GM10248 (cell line): ENCODE results near the gene CACNA2D2.

Experiments
- CTCF ChIA-PET: fragments of 300-600 bp; sonication (Branson Sonifier 250); formaldehyde crosslinking; extraction: SDS; loops from one replicate; lab custom pipeline; 2021; ENCODE audit warnings: antibody characterized with exemption; lab: Yijun Ruan, JAX
- POLR2A ChIA-PET: fragments of 350-650 bp; sonication (Branson Sonifier 250); formaldehyde crosslinking; extraction: SDS; loops from one replicate; lab custom pipeline; 2020; ENCODE audit warnings: antibody characterized with exemption; lab: Yijun Ruan, JAX
- DNase-seq: peaks from one replicate; pipeline ENCODE4 v3.0.0; 2012; ENCODE audit errors: extremely low spot score
- CTCF ChIP-seq: IDR thresholded peaks from 2 replicates; pipeline ENCODE4 v1.5.1; 2012; ENCODE audit warnings: mild to moderate bottlenecking, low read depth; ENCODE audit errors: extremely low read depth, missing control alignments, control extremely low read depth

The CACNA2D2 gene

GRCh38 chr3:50428007-50428633 is 75.3 kb downstream of the CACNA2D2 start:
- POLR2A ChIA-PET: no interaction called here
- CTCF ChIA-PET: no interaction called here
- DNase-seq: no peak
- no peak for TF ChIP-seq CTCF

GRCh38 chr3:50427217-50427616 is 76.2 kb downstream of the CACNA2D2 start:
- ChIA-PET CTCF (interaction anchor here (0.8 to 1.2 kb wide), 2 partner anchors 115 to 122 kb away, joined by 3 to 5 read pairs; no protein-coding TSS in a partner anchor), POLR2A (no interaction called here)
- TF ChIP-seq CTCF: no peak
- no peak for DNase-seq

- no peak for TF ChIP-seq CTCF
- DNase-seq: no peak
- ChIA-PET CTCF (interaction anchor here (1.2 kb wide), 1 partner anchor 116 kb away, joined by 5 read pairs; no protein-coding TSS in a partner anchor), POLR2A (no interaction called here)
These were observed 77.5 kb downstream of the CACNA2D2 start for GRCh38 chr3:50425911-50426310.

- CTCF ChIA-PET: interaction anchor here (1.2 kb wide), 1 partner anchor 13 kb away, joined by 3 read pairs; no protein-coding TSS in a partner anchor
- POLR2A ChIA-PET: interaction anchor here (0.9 kb wide), 1 partner anchor 53 kb away, joined by 3 read pairs; no protein-coding TSS in a partner anchor
- TF ChIP-seq CTCF: no peak
- DNase-seq: no peak
These were observed 79.9 kb downstream of the CACNA2D2 start for GRCh38 chr3:50423543-50423942.

GRCh38 chr3:50422153-50422552 is 81.3 kb downstream of the CACNA2D2 start:
- DNase-seq: no peak
- no peak for TF ChIP-seq CTCF
- POLR2A ChIA-PET: no interaction called here
- CTCF ChIA-PET: no interaction called here

GRCh38 chr3:50419595-50420370 is 83.7 kb downstream of the CACNA2D2 start:
- POLR2A ChIA-PET: no interaction called here
- TF ChIP-seq CTCF: no peak
- CTCF ChIA-PET: interaction anchor here (1.1 to 1.5 kb wide), 2 partner anchors 11 to 17 kb away, joined by 3 to 4 read pairs; no protein-coding TSS in a partner anchor
- DNase-seq: no peak
